Ammon's horn (tissue), 1 donor: Measurements from ENCODE around the gene DCTN3.
A peak's percentile ranks its signal among the peaks of the same experiment; 100 is the strongest.
"Not testable (repeated sequence)": the region's sequence is repeated elsewhere in the genome, so short reads cannot be mapped to it uniquely, and the experiment has no call there.

ENCODE experiments used
- DNase-seq: peaks from one replicate; pipeline ENCODE4 v3.0.0-alpha.2; 2016; ENCODE audit warnings: low spot score

The DCTN3 gene

DNA sequence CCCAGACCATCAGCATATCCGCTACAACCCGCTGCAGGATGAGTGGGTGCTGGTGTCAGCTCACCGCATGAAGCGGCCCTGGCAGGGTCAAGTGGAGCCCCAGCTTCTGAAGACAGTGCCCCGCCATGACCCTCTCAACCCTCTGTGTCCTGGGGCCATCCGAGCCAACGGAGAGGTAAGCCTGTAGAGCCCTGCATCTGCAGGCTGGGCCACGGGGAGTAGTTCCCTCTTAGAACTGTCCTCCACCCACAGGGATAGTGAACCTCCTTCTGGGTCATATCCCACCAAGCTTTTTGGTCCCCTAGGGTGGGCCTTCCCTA, 26.7 kb upstream of the DCTN3 start:
- no peak for DNase-seq

DNA sequence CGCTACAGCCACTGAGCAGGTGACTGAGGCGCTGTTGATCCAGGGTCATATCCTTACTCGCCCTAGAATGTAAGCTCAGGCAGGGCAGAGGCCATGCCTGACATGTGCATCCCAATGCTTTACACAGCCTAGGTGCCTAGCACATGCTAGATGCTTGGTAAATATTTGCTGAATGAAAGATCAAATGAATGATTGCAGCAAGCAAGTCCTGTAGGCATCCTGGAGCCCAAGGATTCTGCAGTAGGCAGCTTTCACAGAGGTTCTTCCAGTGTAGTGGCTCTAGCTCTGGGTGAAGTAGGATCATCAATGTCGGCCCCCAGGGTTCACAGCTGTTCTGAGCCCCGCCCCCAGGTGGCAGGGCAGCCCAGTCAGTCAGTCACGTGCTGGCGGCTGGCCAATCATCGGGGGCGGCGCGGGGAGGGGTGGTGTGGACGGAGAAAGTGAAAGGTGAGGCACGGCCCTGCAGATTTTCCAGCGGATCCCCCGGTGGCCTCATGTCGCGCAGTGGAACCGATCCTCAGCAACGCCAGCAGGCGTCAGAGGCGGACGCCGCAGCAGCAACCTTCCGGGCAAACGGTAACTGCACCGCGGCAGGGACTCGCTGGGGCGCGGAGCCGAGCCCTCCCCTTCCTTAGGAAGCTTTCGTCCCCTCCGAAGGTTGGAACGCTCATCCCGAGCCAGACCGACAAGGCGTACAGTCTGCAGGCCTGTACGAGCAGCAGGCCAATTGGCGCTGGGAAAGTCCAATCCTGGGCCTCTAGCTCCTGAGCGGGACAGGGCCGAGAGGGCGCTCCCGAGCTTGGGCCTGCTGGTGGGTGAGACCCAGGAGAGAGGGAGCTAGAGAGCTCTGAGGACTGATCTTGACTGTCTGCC, 26.2 kb upstream of the DCTN3 start, which contains the start of gene GALT:
Gene GALT (plus strand): TSS at position 465 of the 873 bp plus-strand sequence. CDS start 30 bp downstream, at position 495.
- DNase-seq, result peak; percentile 91

- DNase-seq, result no peak
These were observed 24.5 kb upstream of the DCTN3 start for GRCh38 chr9:34644766-34645314.

- DNase-seq, result no peak
These were observed 22.4 kb upstream of the DCTN3 start for GRCh38 chr9:34642679-34643078.

GRCh38 chr9:34639322-34639721, 19.0 kb upstream of the DCTN3 start:
- not testable (repeated sequence) for DNase-seq

DNA sequence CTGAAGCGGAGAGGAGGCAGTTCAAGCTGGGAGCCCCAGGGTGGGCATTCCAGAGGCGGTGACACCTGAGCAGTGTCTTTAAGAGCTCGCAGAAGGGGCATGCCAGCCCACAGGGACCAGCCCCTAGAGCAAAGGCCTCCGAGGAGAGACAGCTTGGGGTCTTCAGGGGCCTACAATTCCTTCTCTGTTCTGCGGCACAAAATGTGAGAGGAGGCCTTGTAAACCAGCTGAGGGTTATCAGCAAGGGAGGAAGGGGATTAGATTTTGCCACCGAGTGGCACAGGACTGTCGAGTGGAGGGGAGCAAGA, 17.8 kb upstream of the DCTN3 start:
- DNase-seq, result no peak

DNA sequence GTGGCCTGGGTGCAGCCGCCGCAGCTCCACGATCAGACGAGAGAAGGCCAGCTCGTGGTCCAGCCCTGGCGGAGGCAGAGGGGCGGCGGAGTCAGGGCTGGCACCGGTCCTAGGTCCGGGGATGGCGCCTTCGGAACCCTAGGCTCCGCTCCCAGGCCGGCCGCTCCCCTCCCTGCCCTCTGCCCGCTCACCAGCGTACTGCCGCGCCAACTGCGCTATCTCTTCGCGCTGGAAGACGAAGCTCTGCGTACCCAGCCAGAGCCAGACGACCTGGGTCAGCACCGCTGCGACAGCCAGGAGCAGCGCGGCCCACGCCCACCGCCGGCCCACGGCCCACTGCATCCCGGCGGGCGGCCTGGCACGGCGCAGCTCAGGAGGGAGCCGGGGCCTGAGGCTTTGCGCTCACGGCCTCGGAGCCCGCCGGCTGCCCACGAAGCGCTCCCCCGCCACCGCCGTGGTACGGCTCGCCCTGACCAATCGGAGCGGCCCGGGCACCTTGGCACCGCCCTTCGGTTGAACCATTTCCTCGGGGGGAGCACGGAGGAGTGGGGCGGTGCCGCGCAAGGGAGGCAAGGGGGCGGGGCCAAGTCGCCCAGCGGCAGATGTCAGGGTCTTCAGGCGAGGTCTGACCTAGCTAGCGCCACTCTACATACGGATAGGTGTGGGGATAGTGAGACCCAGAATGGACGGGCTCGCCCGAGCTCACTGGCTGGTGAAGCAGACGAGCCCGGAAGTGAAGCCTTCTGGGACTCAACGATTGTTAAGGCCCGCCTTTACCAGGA, 17.3 kb upstream of the DCTN3 start, which contains the start of gene SIGMAR1:
Gene SIGMAR1 (minus strand): TSS at position 432 of the 782 bp plus-strand sequence. CDS start 90 bp downstream, at position 342.
- peak; percentile 97 for DNase-seq

GRCh38 chr9:34636791-34637355, 16.6 kb upstream of the DCTN3 start:
- peak; percentile 66 for DNase-seq

GRCh38 chr9:34635556-34635955, 15.3 kb upstream of the DCTN3 start:
- no peak for DNase-seq

DNA sequence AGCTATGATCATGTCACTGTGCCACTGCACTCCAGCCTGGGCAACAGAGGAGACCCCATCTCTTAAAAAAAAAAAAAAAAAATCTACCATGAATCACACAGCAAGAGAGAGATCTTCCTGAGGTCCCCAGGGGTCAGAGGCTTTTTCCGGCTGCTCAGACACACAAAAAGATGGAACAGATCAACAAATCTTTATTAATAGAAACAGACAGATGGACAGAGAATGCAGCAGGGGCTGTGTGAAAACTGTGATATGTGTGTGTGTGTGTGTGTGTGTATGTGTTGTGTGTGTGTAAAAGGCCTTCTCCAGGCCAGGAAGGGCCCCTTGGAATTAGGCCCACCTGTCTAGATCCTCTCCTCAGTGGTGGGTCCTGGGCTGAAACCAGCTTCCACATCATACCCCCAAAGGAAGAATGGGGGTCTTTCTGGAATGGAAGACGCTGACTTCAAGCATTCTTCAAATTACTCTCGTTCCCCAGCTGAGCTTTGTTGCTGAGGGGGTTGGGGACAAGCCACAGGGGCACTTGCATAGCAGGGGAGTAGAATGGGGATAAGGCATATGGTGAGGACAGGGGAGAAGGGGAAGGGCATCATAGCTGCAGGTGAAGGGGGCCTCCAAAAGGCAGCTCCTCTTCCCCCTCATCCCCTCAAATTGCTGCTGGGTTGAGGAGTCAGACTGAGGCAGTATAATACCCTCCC, 14.4 kb upstream of the DCTN3 start:
- no peak for DNase-seq

DNA sequence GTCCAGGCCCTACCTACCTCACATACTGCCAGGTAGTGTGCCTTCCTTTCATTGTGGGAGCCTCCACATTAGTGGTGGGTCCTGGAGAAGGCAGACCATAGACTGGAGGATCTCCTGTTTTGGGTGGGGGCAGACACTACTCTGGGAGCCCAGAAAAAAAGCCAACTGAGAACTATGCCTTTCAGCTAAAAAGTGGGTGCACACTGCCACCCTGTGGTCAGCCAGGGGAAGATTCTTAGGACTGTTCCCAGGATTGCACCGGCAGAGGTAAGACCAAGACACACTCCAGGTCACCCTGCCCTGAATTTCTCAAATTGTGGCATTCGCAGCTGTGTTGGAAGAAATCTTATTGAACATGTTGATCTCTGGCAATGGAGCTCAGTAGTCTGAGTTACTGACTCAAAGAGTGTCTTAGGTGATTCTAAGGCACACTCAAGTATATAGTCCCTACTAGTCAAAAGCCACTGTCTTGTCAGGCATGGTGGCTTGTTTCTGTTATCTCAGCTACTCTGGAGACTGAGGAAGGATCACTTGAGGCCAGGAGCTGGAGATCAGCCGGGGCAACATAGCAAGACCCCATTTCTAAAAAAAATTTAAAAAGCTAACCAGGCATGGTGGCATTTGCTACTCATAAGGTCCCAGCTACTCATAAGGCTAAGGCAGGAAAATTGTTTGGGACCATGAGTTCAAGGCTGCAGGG, 13.7 kb upstream of the DCTN3 start:
- peak; percentile 88 for DNase-seq

DNA sequence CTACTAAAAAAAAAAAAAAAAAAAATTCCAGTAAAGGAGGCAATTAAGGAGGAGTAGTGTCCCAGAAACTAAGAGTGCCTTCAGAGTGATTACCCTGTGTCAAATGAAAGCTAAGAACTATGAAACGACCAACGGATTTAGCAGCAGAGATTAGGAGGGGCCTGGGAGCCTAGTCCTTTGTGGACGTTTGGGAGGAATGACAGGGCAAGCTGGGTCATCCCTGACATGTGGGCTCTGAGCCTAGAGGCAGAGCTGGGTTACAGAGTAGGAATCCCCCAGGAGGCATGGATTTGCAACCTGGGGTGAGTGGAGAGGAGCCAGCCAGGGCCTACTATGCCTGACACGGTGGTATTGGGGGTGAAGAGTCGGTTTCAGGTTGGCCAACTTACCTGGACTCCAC, 12.9 kb upstream of the DCTN3 start:
- DNase-seq, result no peak

DNA sequence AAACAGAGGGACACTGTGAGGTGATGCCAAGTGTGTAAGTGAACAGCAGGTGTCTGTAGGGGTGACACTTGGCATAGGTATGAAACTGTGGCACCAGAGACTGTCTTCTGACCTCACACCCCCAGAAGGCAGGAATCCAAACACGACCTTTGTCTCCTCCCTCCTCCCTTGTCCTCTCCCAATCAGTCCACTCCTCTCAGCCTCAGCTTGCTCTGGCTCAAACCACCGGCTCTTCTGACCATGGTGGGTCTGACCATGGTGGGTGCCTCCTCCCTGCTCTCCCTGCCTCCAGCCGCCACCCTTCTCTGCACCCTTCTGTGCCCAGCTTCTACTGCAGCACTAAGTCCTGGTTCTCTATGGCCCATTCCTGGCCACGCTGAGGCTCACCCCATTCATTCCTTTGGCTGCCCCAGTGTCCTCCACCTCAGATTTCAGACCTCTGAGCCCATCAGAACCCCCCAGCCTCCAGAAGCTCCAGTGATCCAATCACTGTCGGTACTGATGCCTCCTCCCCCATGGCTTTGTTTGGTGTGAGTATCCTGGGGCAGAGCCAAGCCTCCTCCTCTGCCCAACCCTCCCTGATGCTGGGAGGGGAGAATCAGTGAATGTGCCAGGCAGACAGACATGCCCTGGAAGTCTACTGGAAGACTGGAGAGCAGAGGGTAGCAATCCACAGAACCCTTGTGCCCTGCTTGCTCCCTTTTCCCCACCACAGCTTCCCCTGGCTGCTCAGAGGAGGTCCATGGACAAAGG, 10.3 kb upstream of the DCTN3 start:
- no peak for DNase-seq

DNA sequence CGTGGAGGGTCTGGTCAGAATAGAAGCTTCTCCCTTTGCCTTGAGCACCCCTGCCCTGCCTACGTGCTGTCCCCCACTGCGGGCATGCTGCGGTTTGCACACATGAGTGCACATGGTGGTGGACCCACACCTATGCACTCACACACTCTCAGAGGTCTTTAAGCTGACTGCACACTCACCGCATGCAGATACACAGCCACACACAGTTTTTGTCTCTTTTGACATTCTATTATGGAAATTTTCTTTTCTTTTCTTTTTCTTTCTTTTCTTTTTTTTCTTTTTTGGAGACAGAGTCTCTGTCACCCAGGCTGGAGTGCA, 9.2 kb upstream of the DCTN3 start:
- no peak for DNase-seq

DNA sequence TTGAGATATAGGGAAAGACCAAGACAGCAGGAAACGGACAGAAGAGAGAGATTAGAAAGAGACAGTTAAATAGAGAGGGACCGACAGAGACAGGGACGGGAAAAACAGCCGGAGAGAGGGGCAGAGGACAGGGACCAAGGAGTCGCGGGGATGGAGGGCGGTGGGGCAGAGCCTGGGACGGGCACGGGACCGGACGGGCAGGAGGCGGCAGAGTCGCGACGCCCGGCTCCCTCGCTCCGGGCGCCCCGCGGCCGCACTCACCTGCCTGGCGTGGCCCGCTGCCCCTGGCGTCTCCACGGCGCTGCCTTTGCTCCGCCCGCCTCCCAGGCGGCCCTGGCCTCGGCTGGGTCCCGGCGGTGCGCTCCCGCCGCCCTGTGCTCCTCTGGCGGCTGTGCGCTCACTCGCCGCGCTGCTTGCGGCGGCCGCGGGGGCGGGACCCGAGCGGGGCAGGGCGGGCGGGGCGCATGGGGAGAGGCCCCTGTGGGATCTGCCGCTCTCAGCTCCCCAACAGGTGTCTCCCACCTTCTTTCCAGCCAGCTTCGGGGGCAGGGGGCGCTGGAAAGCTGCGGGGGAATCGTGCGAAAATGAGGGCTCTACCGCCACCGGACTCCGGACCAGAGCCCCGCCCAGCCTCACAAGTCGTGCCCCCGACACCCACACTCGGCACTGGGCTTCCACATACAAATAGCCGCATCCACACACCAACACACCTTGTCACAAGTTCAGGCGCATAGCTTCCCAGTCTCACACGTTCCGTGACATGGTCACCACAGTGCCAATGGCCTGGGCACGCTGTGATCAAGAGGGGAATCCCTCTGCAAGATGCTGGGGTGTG, 8.6 kb upstream of the DCTN3 start, which contains the start of gene ARID3C:
Gene ARID3C (minus strand): TSS at position 411 of the 835 bp plus-strand sequence. CDS start 1,052 bp downstream, outside the sequence.
- DNase-seq, result no peak

- no peak for DNase-seq
These were observed 7.7 kb upstream of the DCTN3 start for GRCh38 chr9:34627716-34628655.

- no peak for DNase-seq
These were observed 4.8 kb upstream of the DCTN3 start for GRCh38 chr9:34625186-34625486.

DNA sequence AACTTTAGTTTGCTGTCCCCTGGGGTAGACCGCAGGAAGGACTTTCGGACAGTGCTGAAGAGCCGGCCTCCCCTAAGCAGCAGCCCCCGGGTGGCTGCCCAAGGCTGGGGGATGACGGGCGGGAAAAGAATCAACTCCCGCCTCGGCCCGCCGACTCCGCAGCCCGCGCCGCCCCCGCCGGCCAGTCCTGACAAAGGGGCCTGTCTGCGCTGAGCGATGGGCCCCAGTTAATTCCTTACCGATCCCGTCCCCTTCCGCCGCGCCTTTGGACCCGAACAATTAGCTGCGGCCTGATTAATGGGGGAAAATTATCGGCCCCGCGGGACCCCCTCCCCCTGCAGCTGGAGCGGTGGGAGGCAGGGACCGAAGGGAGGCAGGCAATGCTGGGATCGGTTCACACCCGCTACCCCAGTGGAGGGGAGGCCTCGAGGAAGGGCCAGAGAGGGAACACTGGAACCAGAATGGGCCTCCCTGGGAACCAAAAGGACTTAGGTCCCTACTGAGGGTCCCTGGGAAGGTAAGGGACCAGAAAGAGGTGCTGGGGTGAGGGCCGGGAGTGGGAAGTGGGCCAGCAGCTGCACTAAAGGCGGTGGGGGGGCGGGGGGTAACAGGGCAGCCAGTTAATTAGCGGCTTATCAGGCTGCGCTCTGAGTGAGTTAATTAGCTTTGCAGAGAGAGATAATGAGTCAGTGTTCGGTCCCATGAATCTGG, 4.3 kb upstream of the DCTN3 start:
- no peak for DNase-seq
